DND-41 (cell line): ENCODE data around the gene CACNA2D3.

Source experiments
- ATAC-seq: fragments of 200-7000 bp; cut with Tn5 transposase; 3 replicates; pipeline ENCODE4 v1.9.1; 2021; ENCODE audit warnings: low read depth; ENCODE audit not compliant: insufficient read depth
- DNase-seq: peaks from one replicate; pipeline ENCODE4 v3.0.0-alpha.2; 2020
- H2AFZ ChIP-seq: 2 replicates; pipeline ENCODE4 v1.6.0; 2012; ENCODE audit warnings: low read depth, low read length
- H3K27ac ChIP-seq: 2 replicates; pipeline ENCODE4 v1.5.1; 2012; ENCODE audit warnings: low read length, inconsistent platforms
- H3K27me3 ChIP-seq: fragments of 200-600 bp; sonication (generic); 2 replicates; pipeline ENCODE4 v1.6.0; 2012; ENCODE audit warnings: low read length, mild to moderate bottlenecking, inconsistent platforms; ENCODE audit not compliant: insufficient read depth, poor library complexity
- H3K36me3 ChIP-seq: 2 replicates; pipeline ENCODE4 v1.5.1; 2012; ENCODE audit warnings: low read length, inconsistent platforms; ENCODE audit not compliant: insufficient read depth
- H3K4me1 ChIP-seq: 2 replicates; pipeline ENCODE4 v1.5.1; 2012; ENCODE audit warnings: mild to moderate bottlenecking, low read length; ENCODE audit not compliant: insufficient read depth
- H3K4me2 ChIP-seq: 2 replicates; pipeline ENCODE4 v1.6.0; 2012; ENCODE audit warnings: mild to moderate bottlenecking, moderate library complexity, low read length, inconsistent platforms; ENCODE audit not compliant: insufficient read depth
- H3K4me3 ChIP-seq, 2 experiments: fragments of 200-600 bp in 1 of 2; shearing (Covaris generic) in 1 of 2; 2 replicates each; pipeline ENCODE4 v1.5.1; 2012 to 2016; ENCODE audit warnings: inconsistent platforms in 2 of 2, low read length in 2 of 2, mild to moderate bottlenecking in 2 of 2, low read depth in 1 of 2, moderate library complexity in 1 of 2
- H3K79me2 ChIP-seq: 2 replicates; pipeline ENCODE4 v1.6.0; 2012; ENCODE audit warnings: low read length, inconsistent platforms; ENCODE audit not compliant: insufficient read depth
- H3K9ac ChIP-seq: 2 replicates; pipeline ENCODE4 v1.6.0; 2012; ENCODE audit warnings: low read depth, mild to moderate bottlenecking, inconsistent platforms, low read length, moderate library complexity
- H3K9me3 ChIP-seq: 2 replicates; pipeline ENCODE4 v1.5.1; 2012; ENCODE audit warnings: low read length, moderate library complexity, mild to moderate bottlenecking, inconsistent platforms; ENCODE audit not compliant: insufficient read depth, severe bottlenecking
- H4K20me1 ChIP-seq: 2 replicates; pipeline ENCODE4 v1.6.0; 2012; ENCODE audit warnings: low read length; ENCODE audit not compliant: insufficient read depth
- CTCF ChIP-seq: IDR thresholded peaks from 2 replicates; pipeline ENCODE4 v1.5.1; 2012; ENCODE audit warnings: borderline replicate concordance, low read length, moderate library complexity, mild to moderate bottlenecking; ENCODE audit not compliant: poor library complexity, severe bottlenecking; ENCODE audit errors: extremely low read depth
- EZH2 ChIP-seq: IDR thresholded peaks from 3 replicates; pipeline ENCODE4 v1.6.1; 2012; ENCODE audit warnings: borderline replicate concordance, low read depth, mild to moderate bottlenecking, moderate library complexity, low read length, inconsistent platforms; ENCODE audit not compliant: severe bottlenecking

Gene CACNA2D3

GRCh38 chr3:55091381-55092225, 969.3 kb downstream of the CACNA2D3 start:
- DNase-seq = no peak
- no peak overlapping the region for H3K4me3 ChIP-seq
- no peaks in the 10 kb centered on the region for H3K9me3 ChIP-seq
- TF ChIP-seq EZH2 (no peak), CTCF (no peak)
- no peaks in the 10 kb centered on the region for H4K20me1 ChIP-seq
- no peaks in the 10 kb centered on the region for H3K79me2 ChIP-seq
- H3K9ac ChIP-seq = no peak overlapping the region
- H3K4me2 ChIP-seq = no peak overlapping the region
- no peaks in the 10 kb centered on the region for H3K4me1 ChIP-seq
- H2AFZ ChIP-seq = no peak overlapping the region
- peaks cover 10% of the 10 kb centered on the region for H3K27me3 ChIP-seq
- H3K36me3 ChIP-seq = no peaks in the 10 kb centered on the region
- no peak for ATAC-seq
- H3K27ac ChIP-seq = no peak overlapping the region

- H3K27ac ChIP-seq = no peak overlapping the region
- DNase-seq (no peak), ATAC-seq (no peak)
- no peaks in the 10 kb centered on the region for H3K36me3 ChIP-seq
- no peak overlapping the region for H3K9ac ChIP-seq
- no peaks in the 10 kb centered on the region for H3K79me2 ChIP-seq
- H2AFZ ChIP-seq = no peak overlapping the region
- no peaks in the 10 kb centered on the region for H3K9me3 ChIP-seq
- no peak overlapping the region for H3K4me3 ChIP-seq
- H3K4me2 ChIP-seq = no peak overlapping the region
- no peaks in the 10 kb centered on the region for H3K27me3 ChIP-seq
- TF ChIP-seq EZH2 (no peak), CTCF (no peak)
- no peaks in the 10 kb centered on the region for H3K4me1 ChIP-seq
- H4K20me1 ChIP-seq = no peaks in the 10 kb centered on the region
These were observed 972.3 kb downstream of the CACNA2D3 start for GRCh38 chr3:55094676-55095075.

GRCh38 chr3:55097441-55097840, 975.1 kb downstream of the CACNA2D3 start:
- no peak overlapping the region for H3K27ac ChIP-seq
- H3K9me3 ChIP-seq = no peaks in the 10 kb centered on the region
- H4K20me1 ChIP-seq = no peaks in the 10 kb centered on the region
- H3K79me2 ChIP-seq = no peaks in the 10 kb centered on the region
- no peak for ATAC-seq
- H3K4me2 ChIP-seq = no peak overlapping the region
- no peak overlapping the region for H2AFZ ChIP-seq
- no peaks in the 10 kb centered on the region for H3K4me1 ChIP-seq
- no peaks in the 10 kb centered on the region for H3K27me3 ChIP-seq
- TF ChIP-seq CTCF = no peak
- no peak for TF ChIP-seq EZH2
- DNase-seq = no peak
- no peak overlapping the region for H3K9ac ChIP-seq
- no peak overlapping the region for H3K4me3 ChIP-seq
- no peaks in the 10 kb centered on the region for H3K36me3 ChIP-seq
